Activated CD4-positive, alpha-beta memory T cell treated with anti-CD3 and anti-CD28 coated beads, Interleukin-2, amount 10 ng/mL, durations not matched to agents 7 days and 5 days (primary cell): ENCODE measurements around the gene SLC17A8. TPM values are rescaled to one million over a fixed set of nuclear protein-coding genes. Genes with fewer than 3 reads are reported as not detected.

Experiments used
- CTCF ChIA-PET: fragments of 350-600 bp; sonication (Branson Sonifier 250); formaldehyde crosslinking; loops from one replicate; lab custom pipeline; 2021; ENCODE audit warnings: antibody characterized with exemption, inconsistent platforms; lab: Charles Lee
- POLR2A ChIA-PET: fragments of 350-600 bp; sonication (Branson Sonifier 250); formaldehyde crosslinking; loops from one replicate; lab custom pipeline; 2021; ENCODE audit warnings: antibody characterized with exemption; lab: Charles Lee
- DNase-seq: peaks from one replicate; pipeline ENCODE4 v3.0.0-alpha.2; 2020
- H3K27ac Mint-ChIP-seq: one replicate; pipeline ENCODE4 v1.8.0; 2021; ENCODE audit warnings: mild to moderate bottlenecking, mixed read lengths
- H3K27me3 Mint-ChIP-seq: one replicate; pipeline ENCODE4 v1.8.0; 2021; ENCODE audit warnings: mixed read lengths
- H3K36me3 Mint-ChIP-seq: one replicate; pipeline ENCODE4 v1.8.0; 2021; ENCODE audit warnings: low read depth, mixed read lengths
- H3K4me1 Mint-ChIP-seq: one replicate; pipeline ENCODE4 v1.8.0; 2021; ENCODE audit warnings: mixed read lengths
- H3K4me3 Mint-ChIP-seq: one replicate; pipeline ENCODE4 v1.8.0; 2021; ENCODE audit warnings: mild to moderate bottlenecking, mixed read lengths
- H3K9me3 Mint-ChIP-seq: one replicate; pipeline ENCODE4 v1.8.0; 2021; ENCODE audit warnings: mixed read lengths
- total RNA-seq, 2 experiments: library from RNA; stranded (reverse); gene quantifications; one replicate each; pipeline ENCODE4 v1.2.3, GENCODE V29; 2021

The SLC17A8 gene
- total RNA-seq, 2 experiments from 2014 or later = not detected

- Mint-ChIP-seq H3K27ac (no peak overlapping the region), H3K36me3 (no peaks in the 10 kb centered on the region), H3K4me3 (no peak overlapping the region), H3K9me3 (no peaks in the 10 kb centered on the region), H3K27me3 (peaks cover 9% of the 10 kb centered on the region), H3K4me1 (no peaks in the 10 kb centered on the region)
- ChIA-PET CTCF (no interaction called here), POLR2A (no interaction called here)
- no peak for DNase-seq
Observed at GRCh38 chr12:100443434-100443833, 86.6 kb downstream of the SLC17A8 start.

GRCh38 chr12:100445081-100445481 is 88.2 kb downstream of the SLC17A8 start:
- H3K27me3 Mint-ChIP-seq = peaks cover 9% of the 10 kb centered on the region
- no peak for DNase-seq
- CTCF ChIA-PET = no interaction called here
- H3K4me3 Mint-ChIP-seq = no peak overlapping the region
- no peaks in the 10 kb centered on the region for H3K4me1 Mint-ChIP-seq
- no peaks in the 10 kb centered on the region for H3K36me3 Mint-ChIP-seq
- H3K27ac Mint-ChIP-seq = no peak overlapping the region
- no peaks in the 10 kb centered on the region for H3K9me3 Mint-ChIP-seq
- POLR2A ChIA-PET = no interaction called here

GRCh38 chr12:100447381-100447780 is 90.5 kb downstream of the SLC17A8 start:
- H3K36me3 Mint-ChIP-seq = no peaks in the 10 kb centered on the region
- ChIA-PET CTCF (no interaction called here), POLR2A (no interaction called here)
- DNase-seq = no peak
- H3K4me1 Mint-ChIP-seq = no peaks in the 10 kb centered on the region
- H3K9me3 Mint-ChIP-seq = no peaks in the 10 kb centered on the region
- no peak overlapping the region for H3K27ac Mint-ChIP-seq
- peaks cover 14% of the 10 kb centered on the region for H3K27me3 Mint-ChIP-seq
- H3K4me3 Mint-ChIP-seq = no peak overlapping the region

- Mint-ChIP-seq H3K4me3 (no peak overlapping the region), H3K9me3 (no peaks in the 10 kb centered on the region), H3K36me3 (no peaks in the 10 kb centered on the region), H3K4me1 (no peaks in the 10 kb centered on the region), H3K27ac (no peak overlapping the region), H3K27me3 (peaks cover 14% of the 10 kb centered on the region)
- ChIA-PET POLR2A (no interaction called here), CTCF (no interaction called here)
- DNase-seq = no peak
Observed at GRCh38 chr12:100448656-100449055, 91.8 kb downstream of the SLC17A8 start.

GRCh38 chr12:100450735-100451134 is 93.9 kb downstream of the SLC17A8 start:
- Mint-ChIP-seq H3K9me3 (no peaks in the 10 kb centered on the region), H3K27ac (no peak overlapping the region), H3K4me1 (no peaks in the 10 kb centered on the region), H3K4me3 (no peak overlapping the region), H3K36me3 (no peaks in the 10 kb centered on the region), H3K27me3 (peaks cover 14% of the 10 kb centered on the region)
- POLR2A ChIA-PET = no interaction called here
- CTCF ChIA-PET = no interaction called here
- no peak for DNase-seq

DNA sequence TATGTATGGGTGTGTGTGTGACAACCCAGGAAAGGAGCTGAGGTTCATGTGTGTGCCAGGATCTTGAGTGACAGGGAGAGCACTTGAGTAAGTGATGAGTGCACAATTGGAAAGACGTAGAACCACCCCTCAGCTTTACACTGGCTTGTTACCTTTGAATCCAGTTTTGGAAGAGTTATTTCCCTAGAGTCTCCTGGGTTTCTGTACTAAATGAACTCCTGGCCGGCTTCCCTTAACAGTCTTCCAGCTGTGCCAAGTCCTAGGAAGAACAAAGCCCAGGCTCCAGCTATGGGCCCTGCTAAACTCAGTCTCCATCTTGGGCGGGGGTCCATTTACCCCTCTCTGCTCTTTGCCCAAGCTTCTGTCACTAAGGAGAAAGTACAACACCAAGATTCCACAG is 97.1 kb downstream of the SLC17A8 start:
- Mint-ChIP-seq H3K9me3 (no peaks in the 10 kb centered on the region), H3K4me1 (no peaks in the 10 kb centered on the region), H3K27me3 (peaks cover 7% of the 10 kb centered on the region), H3K27ac (no peak overlapping the region), H3K4me3 (no peak overlapping the region), H3K36me3 (no peaks in the 10 kb centered on the region)
- no peak for DNase-seq
- CTCF ChIA-PET = no interaction called here
- POLR2A ChIA-PET = no interaction called here

- Mint-ChIP-seq H3K9me3 (no peaks in the 10 kb centered on the region), H3K27ac (no peak overlapping the region), H3K4me1 (no peaks in the 10 kb centered on the region), H3K27me3 (peaks cover 4% of the 10 kb centered on the region), H3K36me3 (no peaks in the 10 kb centered on the region), H3K4me3 (no peak overlapping the region)
- no peak for DNase-seq
- ChIA-PET POLR2A (no interaction called here), CTCF (no interaction called here)
Observed at GRCh38 chr12:100455896-100456295, 99.0 kb downstream of the SLC17A8 start.

GRCh38 chr12:100458191-100458590 is 101.3 kb downstream of the SLC17A8 start:
- Mint-ChIP-seq H3K4me1 (no peaks in the 10 kb centered on the region), H3K36me3 (no peaks in the 10 kb centered on the region), H3K4me3 (no peak overlapping the region), H3K9me3 (no peaks in the 10 kb centered on the region), H3K27me3 (no peaks in the 10 kb centered on the region), H3K27ac (no peak overlapping the region)
- DNase-seq = no peak
- POLR2A ChIA-PET = no interaction called here
- CTCF ChIA-PET = no interaction called here

DNA sequence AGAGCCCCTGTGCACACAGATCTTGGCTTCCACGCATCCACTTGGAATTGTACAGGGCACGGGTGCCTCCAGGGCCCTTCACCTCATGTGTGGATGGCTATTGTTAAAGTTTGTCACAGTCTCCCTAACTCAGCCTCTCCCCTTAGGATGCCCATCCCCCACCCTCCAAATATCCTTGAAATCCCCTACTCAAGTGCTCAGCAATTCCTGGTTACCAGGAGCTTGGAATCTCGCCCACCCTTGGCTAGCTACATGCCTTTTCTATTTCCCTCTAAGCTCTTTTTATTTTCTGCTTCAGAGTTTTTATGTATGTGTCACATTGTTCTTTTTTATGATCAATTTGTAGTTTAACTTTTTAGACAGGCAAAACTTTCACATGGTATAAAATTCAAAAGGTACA is 103.8 kb downstream of the SLC17A8 start:
- ChIA-PET POLR2A (no interaction called here), CTCF (interaction anchor here (0.8 kb wide), 1 partner anchor 27 kb away, joined by 3 read pairs; no protein-coding TSS in a partner anchor)
- no peak for DNase-seq
- Mint-ChIP-seq H3K9me3 (no peaks in the 10 kb centered on the region), H3K36me3 (no peaks in the 10 kb centered on the region), H3K27me3 (no peaks in the 10 kb centered on the region), H3K27ac (no peak overlapping the region), H3K4me1 (no peaks in the 10 kb centered on the region), H3K4me3 (no peak overlapping the region)

- Mint-ChIP-seq H3K9me3 (no peaks in the 10 kb centered on the region), H3K36me3 (no peaks in the 10 kb centered on the region), H3K4me1 (no peaks in the 10 kb centered on the region), H3K4me3 (no peak overlapping the region), H3K27me3 (no peaks in the 10 kb centered on the region), H3K27ac (no peak overlapping the region)
- DNase-seq = no peak
- ChIA-PET POLR2A (no interaction called here), CTCF (interaction anchor here (0.8 kb wide), 1 partner anchor 27 kb away, joined by 3 read pairs; no protein-coding TSS in a partner anchor)
Observed at GRCh38 chr12:100461330-100461973, 104.6 kb downstream of the SLC17A8 start.

- DNase-seq = no peak
- H3K9me3 Mint-ChIP-seq = no peaks in the 10 kb centered on the region
- no peak overlapping the region for H3K27ac Mint-ChIP-seq
- H3K4me1 Mint-ChIP-seq = no peaks in the 10 kb centered on the region
- CTCF ChIA-PET = no interaction called here
- H3K27me3 Mint-ChIP-seq = no peaks in the 10 kb centered on the region
- H3K4me3 Mint-ChIP-seq = no peak overlapping the region
- POLR2A ChIA-PET = no interaction called here
- no peaks in the 10 kb centered on the region for H3K36me3 Mint-ChIP-seq
Observed at GRCh38 chr12:100463661-100464060, 106.8 kb downstream of the SLC17A8 start.

- Mint-ChIP-seq H3K27ac (no peak overlapping the region), H3K9me3 (no peaks in the 10 kb centered on the region), H3K27me3 (no peaks in the 10 kb centered on the region), H3K36me3 (no peaks in the 10 kb centered on the region), H3K4me3 (no peak overlapping the region), H3K4me1 (no peaks in the 10 kb centered on the region)
- DNase-seq = no peak
- CTCF ChIA-PET = no interaction called here
- POLR2A ChIA-PET = no interaction called here
Observed at GRCh38 chr12:100464529-100464928, 107.7 kb downstream of the SLC17A8 start.

DNA sequence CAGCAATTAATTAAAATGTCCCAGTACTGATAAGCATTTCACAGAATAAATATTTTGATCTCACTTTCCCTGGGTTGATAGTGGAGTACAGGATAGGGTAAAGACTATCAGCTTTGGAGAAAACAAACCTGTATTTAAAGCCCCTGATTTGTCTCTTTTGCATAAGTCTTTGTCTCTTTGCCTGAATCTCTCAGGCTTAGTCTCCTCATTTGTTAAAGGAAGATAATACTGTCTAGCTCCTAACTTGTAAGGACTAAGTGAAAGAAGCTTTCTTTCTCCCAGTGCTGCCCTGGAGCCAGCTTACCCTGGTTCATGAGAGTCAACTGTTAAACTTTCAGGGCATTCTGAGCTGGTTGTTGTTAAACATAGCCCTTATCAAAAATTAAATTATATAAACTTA is 111.3 kb downstream of the SLC17A8 start:
- Mint-ChIP-seq H3K4me3 (no peak overlapping the region), H3K27ac (no peak overlapping the region), H3K27me3 (peaks cover 6% of the 10 kb centered on the region), H3K9me3 (no peaks in the 10 kb centered on the region), H3K4me1 (no peaks in the 10 kb centered on the region), H3K36me3 (no peaks in the 10 kb centered on the region)
- POLR2A ChIA-PET = no interaction called here
- DNase-seq = no peak
- CTCF ChIA-PET = no interaction called here
